SU-DHL-6 (cell line): ENCODE results near the gene TAGLN.

ENCODE experiments used
- H2AFZ ChIP-seq: fragments of 200-600 bp; sonication (generic); 2 replicates; pipeline ENCODE4 v1.6.1; 2014; ENCODE audit warnings: low read depth, mild to moderate bottlenecking, moderate library complexity, mixed read lengths, antibody characterized with exemption, low read length; ENCODE audit not compliant: severe bottlenecking
- H3F3A ChIP-seq: fragments of 200-600 bp; shearing (Covaris generic); 2 replicates; pipeline ENCODE4 v1.6.0; 2016; ENCODE audit warnings: antibody characterized with exemption, mild to moderate bottlenecking; ENCODE audit not compliant: insufficient read depth
- H3K27ac ChIP-seq: fragments of 200-600 bp; sonication (generic); 2 replicates; pipeline ENCODE4 v1.5.1; 2016; ENCODE audit warnings: low read depth, mild to moderate bottlenecking, low read length, moderate library complexity, mixed read lengths
- H3K27me3 ChIP-seq: fragments of 200-600 bp; sonication (generic), shearing (Covaris generic); 2 replicates; pipeline ENCODE4 v1.6.0; 2014; ENCODE audit warnings: mild to moderate bottlenecking, low read length
- H3K36me3 ChIP-seq: fragments of 200-600 bp; sonication (generic); 2 replicates; pipeline ENCODE4 v1.6.1; 2014; ENCODE audit warnings: mild to moderate bottlenecking, low read length, mixed read lengths
- H3K4me2 ChIP-seq: fragments of 300-600, 200-600 bp; shearing (Covaris generic), sonication (generic); 2 replicates; pipeline ENCODE4 v1.6.0; 2014; ENCODE audit warnings: low read length, low read depth, mild to moderate bottlenecking; ENCODE audit not compliant: poor library complexity, severe bottlenecking
- H3K4me3 ChIP-seq: fragments of 200-600 bp; sonication (generic); 2 replicates; pipeline ENCODE4 v1.5.1; 2014; ENCODE audit warnings: antibody characterized with exemption, low read length, mild to moderate bottlenecking, mixed read lengths; ENCODE audit not compliant: insufficient read depth, poor library complexity, severe bottlenecking
- H3K79me2 ChIP-seq: fragments of 200-600 bp; sonication (generic); 2 replicates; pipeline ENCODE4 v1.6.1; 2014; ENCODE audit warnings: mild to moderate bottlenecking, low read length, moderate library complexity; ENCODE audit not compliant: insufficient read depth
- H3K9ac ChIP-seq: fragments of 200-600 bp; sonication (generic); 2 replicates; pipeline ENCODE4 v1.7.0; 2014; ENCODE audit warnings: mild to moderate bottlenecking, low read length
- H3K9me2 ChIP-seq: fragments of 200-600 bp; sonication (generic); replicated peaks from 2 replicates; pipeline ENCODE4 v1.6.1; 2014; ENCODE audit warnings: low read length; ENCODE audit not compliant: insufficient read depth
- H3K9me3 ChIP-seq: fragments of 200-600 bp; sonication (generic); 2 replicates; pipeline ENCODE4 v1.6.1; 2014; ENCODE audit warnings: low read length, mixed read lengths; ENCODE audit not compliant: insufficient read depth
- H4K20me1 ChIP-seq: fragments of 200-600 bp; sonication (generic); 2 replicates; pipeline ENCODE4 v1.6.1; 2014; ENCODE audit warnings: low read depth, mild to moderate bottlenecking, antibody characterized with exemption, low read length, moderate library complexity, mixed read lengths
- CTCF ChIP-seq: fragments of 200-600 bp; sonication (generic); IDR thresholded peaks from one replicate; pipeline ENCODE4 v1.5.1; 2017; ENCODE audit warnings: antibody characterized with exemption, mild to moderate bottlenecking, low read length, moderate library complexity; ENCODE audit not compliant: insufficient read depth, poor library complexity, severe bottlenecking
- EZH2phosphoT487 ChIP-seq: fragments of 200-600 bp; sonication (generic), shearing (Covaris generic); conservative IDR thresholded peaks from 2 replicates; pipeline ENCODE4 v1.6.1; 2018; ENCODE audit warnings: mild to moderate bottlenecking, antibody characterized with exemption, low read length, moderate library complexity, mixed read lengths

Gene TAGLN

DNA sequence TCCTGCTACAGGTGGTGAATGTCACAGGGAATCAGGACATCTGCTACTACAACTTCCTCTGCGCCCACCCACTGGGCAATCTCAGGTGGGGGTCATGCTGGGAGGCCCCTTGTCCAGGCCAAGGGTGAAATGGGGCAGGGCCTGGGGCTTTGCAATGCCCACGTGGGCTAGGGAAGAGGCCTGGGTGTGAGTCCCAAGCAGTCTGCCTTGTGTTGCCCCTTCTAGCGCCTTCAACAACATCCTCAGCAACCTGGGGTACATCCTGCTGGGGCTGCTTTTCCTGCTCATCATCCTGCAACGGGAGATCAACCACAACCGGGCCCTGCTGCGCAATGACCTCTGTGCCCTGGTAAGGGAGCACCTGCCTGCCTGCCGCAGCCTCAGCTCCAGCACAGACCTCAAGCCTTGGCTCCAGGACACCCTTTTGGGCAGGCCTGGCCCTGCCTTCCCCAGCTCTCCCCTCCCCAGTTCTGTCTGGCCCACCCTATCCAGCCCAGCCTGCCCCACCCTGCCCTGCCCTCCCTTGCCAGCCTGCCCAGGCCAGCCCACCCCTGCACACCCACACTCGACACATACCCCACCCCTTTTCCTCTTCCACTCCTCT lies 9.1 kb upstream of the TAGLN start:
- Histone ChIP-seq H4K20me1 (no peaks in the 10 kb centered on the region), H3K9ac (0 out of 2 replicates have a peak overlapping the region, but pooled peaks have one; percentile 6), H3F3A (no peaks in the 10 kb centered on the region), H3K27me3 (no peaks in the 10 kb centered on the region), H3K36me3 (no peaks in the 10 kb centered on the region), H2AFZ (peak overlapping the region; percentile 6), H3K9me3 (no peaks in the 10 kb centered on the region), H3K79me2 (no peaks in the 10 kb centered on the region), H3K27ac (peak overlapping the region; percentile 7), H3K4me2 (no peak overlapping the region), H3K4me3 (no peak overlapping the region), H3K9me2 (no peaks in the 10 kb centered on the region)
- TF ChIP-seq CTCF: no peak
- TF ChIP-seq EZH2phosphoT487: no peak

DNA sequence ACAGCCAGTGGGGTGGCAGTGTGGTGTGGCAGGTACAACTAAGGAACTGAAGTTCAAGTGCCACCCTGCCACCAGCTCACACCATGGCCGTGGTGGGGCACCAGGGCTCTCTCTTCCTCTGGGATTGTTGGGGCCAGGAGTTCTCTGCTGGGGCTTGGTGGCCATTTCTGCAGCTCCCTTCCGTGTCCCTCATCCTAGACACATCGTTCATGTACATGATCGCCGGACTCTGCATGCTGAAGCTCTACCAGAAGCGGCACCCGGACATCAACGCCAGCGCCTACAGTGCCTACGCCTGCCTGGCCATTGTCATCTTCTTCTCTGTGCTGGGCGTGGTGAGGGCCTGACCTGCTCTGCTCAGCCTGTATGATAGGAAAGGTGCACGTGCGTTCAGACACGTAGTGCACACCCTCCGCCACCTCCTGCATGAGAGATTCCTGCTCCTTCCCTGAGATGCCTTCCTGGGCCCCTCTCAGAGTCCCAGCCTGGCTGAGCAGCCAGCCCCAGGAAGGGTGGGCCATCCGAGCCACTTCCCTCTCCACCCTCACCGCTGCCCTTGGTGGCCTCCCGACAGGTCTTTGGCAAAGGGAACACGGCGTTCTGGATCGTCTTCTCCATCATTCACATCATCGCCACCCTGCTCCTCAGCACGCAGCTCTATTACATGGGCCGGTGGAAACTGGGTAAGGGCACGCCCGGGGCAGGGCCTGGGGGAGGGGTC lies 7.3 kb upstream of the TAGLN start:
- no peaks in the 10 kb centered on the region for H3K9me3 ChIP-seq
- H3K36me3 ChIP-seq: no peaks in the 10 kb centered on the region
- H3K9ac ChIP-seq: no peak overlapping the region
- no peak overlapping the region for H3K27ac ChIP-seq
- no peak for TF ChIP-seq EZH2phosphoT487
- no peak for TF ChIP-seq CTCF
- no peak overlapping the region for H2AFZ ChIP-seq
- H3K4me2 ChIP-seq: no peak overlapping the region
- H3K4me3 ChIP-seq: no peak overlapping the region
- H4K20me1 ChIP-seq: no peaks in the 10 kb centered on the region
- H3K79me2 ChIP-seq: no peaks in the 10 kb centered on the region
- no peaks in the 10 kb centered on the region for H3K9me2 ChIP-seq
- no peaks in the 10 kb centered on the region for H3K27me3 ChIP-seq
- no peaks in the 10 kb centered on the region for H3F3A ChIP-seq

GRCh38 chr11:117192401-117192875 lies 6.7 kb upstream of the TAGLN start:
- H3K4me3 ChIP-seq: no peak overlapping the region
- H3K4me2 ChIP-seq: no peak overlapping the region
- no peaks in the 10 kb centered on the region for H3F3A ChIP-seq
- H3K36me3 ChIP-seq: no peaks in the 10 kb centered on the region
- H3K9ac ChIP-seq: no peak overlapping the region
- H3K79me2 ChIP-seq: no peaks in the 10 kb centered on the region
- no peaks in the 10 kb centered on the region for H3K9me3 ChIP-seq
- no peaks in the 10 kb centered on the region for H3K9me2 ChIP-seq
- TF ChIP-seq EZH2phosphoT487: no peak
- TF ChIP-seq CTCF: no peak
- no peak overlapping the region for H2AFZ ChIP-seq
- no peaks in the 10 kb centered on the region for H3K27me3 ChIP-seq
- no peak overlapping the region for H3K27ac ChIP-seq
- H4K20me1 ChIP-seq: no peaks in the 10 kb centered on the region
